Measurements from ENCODE around the gene PDE4D.

DNA sequence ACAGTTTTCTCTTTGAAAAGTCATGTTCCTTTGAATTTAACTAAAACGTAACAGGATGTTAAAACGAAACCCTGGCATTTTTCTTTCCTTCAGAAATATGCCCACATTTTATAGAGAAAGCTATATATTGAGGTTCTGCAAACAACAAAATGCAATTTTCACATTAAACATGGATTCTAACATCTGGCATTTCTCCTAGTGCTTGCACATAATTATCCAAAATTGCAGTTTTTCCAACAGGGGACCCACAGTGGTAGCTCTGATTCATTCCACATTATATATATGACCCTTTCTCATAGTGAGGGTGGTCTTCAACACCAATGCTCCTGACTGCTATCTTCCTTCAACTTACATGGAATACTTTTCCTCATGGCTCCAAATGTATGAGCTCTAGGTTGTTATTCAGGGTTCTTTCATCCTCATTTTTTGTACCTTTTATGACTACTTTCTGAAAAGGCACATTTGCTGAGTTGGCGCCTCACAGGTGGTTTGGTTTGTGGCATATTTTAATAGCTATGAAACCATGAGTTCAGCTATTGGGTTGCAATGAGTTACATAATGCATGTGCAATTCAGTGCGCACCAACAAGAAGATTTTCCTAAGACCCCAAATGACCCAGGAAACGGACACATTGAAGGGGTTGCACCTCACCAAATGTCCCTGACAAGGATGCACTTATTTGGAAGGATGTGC lies 758.9 kb downstream of the PDE4D start:
- TF ChIP-seq, protein P1, sequence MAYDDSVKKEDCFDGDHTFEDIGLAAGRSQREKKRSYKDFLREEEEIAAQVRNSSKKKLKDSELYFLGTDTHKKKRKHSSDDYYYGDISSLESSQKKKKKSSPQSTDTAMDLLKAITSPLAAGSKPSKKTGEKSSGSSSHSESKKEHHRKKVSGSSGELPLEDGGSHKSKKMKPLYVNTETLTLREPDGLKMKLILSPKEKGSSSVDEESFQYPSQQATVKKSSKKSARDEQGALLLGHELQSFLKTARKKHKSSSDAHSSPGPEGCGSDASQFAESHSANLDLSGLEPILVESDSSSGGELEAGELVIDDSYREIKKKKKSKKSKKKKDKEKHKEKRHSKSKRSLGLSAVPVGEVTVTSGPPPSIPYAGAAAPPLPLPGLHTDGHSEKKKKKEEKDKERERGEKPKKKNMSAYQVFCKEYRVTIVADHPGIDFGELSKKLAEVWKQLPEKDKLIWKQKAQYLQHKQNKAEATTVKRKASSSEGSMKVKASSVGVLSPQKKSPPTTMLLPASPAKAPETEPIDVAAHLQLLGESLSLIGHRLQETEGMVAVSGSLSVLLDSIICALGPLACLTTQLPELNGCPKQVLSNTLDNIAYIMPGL (CRISPR knock-in tag; IDR thresholded peaks at IDR 0.05): no peak
- TF ChIP-seq, protein P2, sequence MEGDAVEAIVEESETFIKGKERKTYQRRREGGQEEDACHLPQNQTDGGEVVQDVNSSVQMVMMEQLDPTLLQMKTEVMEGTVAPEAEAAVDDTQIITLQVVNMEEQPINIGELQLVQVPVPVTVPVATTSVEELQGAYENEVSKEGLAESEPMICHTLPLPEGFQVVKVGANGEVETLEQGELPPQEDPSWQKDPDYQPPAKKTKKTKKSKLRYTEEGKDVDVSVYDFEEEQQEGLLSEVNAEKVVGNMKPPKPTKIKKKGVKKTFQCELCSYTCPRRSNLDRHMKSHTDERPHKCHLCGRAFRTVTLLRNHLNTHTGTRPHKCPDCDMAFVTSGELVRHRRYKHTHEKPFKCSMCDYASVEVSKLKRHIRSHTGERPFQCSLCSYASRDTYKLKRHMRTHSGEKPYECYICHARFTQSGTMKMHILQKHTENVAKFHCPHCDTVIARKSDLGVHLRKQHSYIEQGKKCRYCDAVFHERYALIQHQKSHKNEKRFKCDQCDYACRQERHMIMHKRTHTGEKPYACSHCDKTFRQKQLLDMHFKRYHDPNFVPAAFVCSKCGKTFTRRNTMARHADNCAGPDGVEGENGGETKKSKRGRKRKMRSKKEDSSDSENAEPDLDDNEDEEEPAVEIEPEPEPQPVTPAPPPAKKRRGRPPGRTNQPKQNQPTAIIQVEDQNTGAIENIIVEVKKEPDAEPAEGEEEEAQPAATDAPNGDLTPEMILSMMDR (IDR thresholded peaks at IDR 0.05): no peak
- TF ChIP-seq NFYB (CRISPR knock-in tag; conservative IDR thresholded peaks at IDR 0.05; ENCODE audit: low read depth) (no peak), MXD4 (CRISPR knock-in tag; IDR thresholded peaks at IDR 0.05; ENCODE audit: borderline replicate concordance) (no peak), ELF4 (CRISPR knock-in tag; IDR thresholded peaks at IDR 0.05; ENCODE audit: low read depth) (no peak), NFE2L1 (CRISPR knock-in tag; IDR thresholded peaks at IDR 0.05) (no peak), NR1H2 (CRISPR knock-in tag; IDR thresholded peaks at IDR 0.05) (no peak), PRRX2 (CRISPR knock-in tag; IDR thresholded peaks at IDR 0.05) (no peak), USF2 (CRISPR knock-in tag; IDR thresholded peaks at IDR 0.05) (no peak), TP53 (CRISPR knock-in tag; IDR thresholded peaks at IDR 0.05) (no peak)
- TF ChIP-seq, protein P3, sequence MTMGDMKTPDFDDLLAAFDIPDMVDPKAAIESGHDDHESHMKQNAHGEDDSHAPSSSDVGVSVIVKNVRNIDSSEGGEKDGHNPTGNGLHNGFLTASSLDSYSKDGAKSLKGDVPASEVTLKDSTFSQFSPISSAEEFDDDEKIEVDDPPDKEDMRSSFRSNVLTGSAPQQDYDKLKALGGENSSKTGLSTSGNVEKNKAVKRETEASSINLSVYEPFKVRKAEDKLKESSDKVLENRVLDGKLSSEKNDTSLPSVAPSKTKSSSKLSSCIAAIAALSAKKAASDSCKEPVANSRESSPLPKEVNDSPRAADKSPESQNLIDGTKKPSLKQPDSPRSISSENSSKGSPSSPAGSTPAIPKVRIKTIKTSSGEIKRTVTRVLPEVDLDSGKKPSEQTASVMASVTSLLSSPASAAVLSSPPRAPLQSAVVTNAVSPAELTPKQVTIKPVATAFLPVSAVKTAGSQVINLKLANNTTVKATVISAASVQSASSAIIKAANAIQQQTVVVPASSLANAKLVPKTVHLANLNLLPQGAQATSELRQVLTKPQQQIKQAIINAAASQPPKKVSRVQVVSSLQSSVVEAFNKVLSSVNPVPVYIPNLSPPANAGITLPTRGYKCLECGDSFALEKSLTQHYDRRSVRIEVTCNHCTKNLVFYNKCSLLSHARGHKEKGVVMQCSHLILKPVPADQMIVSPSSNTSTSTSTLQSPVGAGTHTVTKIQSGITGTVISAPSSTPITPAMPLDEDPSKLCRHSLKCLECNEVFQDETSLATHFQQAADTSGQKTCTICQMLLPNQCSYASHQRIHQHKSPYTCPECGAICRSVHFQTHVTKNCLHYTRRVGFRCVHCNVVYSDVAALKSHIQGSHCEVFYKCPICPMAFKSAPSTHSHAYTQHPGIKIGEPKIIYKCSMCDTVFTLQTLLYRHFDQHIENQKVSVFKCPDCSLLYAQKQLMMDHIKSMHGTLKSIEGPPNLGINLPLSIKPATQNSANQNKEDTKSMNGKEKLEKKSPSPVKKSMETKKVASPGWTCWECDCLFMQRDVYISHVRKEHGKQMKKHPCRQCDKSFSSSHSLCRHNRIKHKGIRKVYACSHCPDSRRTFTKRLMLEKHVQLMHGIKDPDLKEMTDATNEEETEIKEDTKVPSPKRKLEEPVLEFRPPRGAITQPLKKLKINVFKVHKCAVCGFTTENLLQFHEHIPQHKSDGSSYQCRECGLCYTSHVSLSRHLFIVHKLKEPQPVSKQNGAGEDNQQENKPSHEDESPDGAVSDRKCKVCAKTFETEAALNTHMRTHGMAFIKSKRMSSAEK (CRISPR knock-in tag; IDR thresholded peaks at IDR 0.05; ENCODE audit: borderline replicate concordance): no peak
- TF ChIP-seq, protein P4, sequence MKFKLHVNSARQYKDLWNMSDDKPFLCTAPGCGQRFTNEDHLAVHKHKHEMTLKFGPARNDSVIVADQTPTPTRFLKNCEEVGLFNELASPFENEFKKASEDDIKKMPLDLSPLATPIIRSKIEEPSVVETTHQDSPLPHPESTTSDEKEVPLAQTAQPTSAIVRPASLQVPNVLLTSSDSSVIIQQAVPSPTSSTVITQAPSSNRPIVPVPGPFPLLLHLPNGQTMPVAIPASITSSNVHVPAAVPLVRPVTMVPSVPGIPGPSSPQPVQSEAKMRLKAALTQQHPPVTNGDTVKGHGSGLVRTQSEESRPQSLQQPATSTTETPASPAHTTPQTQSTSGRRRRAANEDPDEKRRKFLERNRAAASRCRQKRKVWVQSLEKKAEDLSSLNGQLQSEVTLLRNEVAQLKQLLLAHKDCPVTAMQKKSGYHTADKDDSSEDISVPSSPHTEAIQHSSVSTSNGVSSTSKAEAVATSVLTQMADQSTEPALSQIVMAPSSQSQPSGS (CRISPR knock-in tag; IDR thresholded peaks at IDR 0.05; ENCODE audit: borderline replicate concordance, low read depth): no peak
- TF ChIP-seq, protein P5, sequence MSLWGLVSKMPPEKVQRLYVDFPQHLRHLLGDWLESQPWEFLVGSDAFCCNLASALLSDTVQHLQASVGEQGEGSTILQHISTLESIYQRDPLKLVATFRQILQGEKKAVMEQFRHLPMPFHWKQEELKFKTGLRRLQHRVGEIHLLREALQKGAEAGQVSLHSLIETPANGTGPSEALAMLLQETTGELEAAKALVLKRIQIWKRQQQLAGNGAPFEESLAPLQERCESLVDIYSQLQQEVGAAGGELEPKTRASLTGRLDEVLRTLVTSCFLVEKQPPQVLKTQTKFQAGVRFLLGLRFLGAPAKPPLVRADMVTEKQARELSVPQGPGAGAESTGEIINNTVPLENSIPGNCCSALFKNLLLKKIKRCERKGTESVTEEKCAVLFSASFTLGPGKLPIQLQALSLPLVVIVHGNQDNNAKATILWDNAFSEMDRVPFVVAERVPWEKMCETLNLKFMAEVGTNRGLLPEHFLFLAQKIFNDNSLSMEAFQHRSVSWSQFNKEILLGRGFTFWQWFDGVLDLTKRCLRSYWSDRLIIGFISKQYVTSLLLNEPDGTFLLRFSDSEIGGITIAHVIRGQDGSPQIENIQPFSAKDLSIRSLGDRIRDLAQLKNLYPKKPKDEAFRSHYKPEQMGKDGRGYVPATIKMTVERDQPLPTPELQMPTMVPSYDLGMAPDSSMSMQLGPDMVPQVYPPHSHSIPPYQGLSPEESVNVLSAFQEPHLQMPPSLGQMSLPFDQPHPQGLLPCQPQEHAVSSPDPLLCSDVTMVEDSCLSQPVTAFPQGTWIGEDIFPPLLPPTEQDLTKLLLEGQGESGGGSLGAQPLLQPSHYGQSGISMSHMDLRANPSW (CRISPR knock-in tag; conservative IDR thresholded peaks at IDR 0.05; ENCODE audit: low read depth): no peak
